K562 (cell line): ENCODE data around the gene PRF1. TPM values are rescaled to one million over a fixed set of nuclear protein-coding genes. Genes with fewer than 3 reads are reported as not detected.

ENCODE experiments used
- ARID3B ChIP-seq: fragments of 250-450 bp; sonication (Bioruptor Pico); IDR thresholded peaks from 2 replicates; pipeline ENCODE4 v1.4.0; 2020; ENCODE audit warnings: borderline replicate concordance
- CBFA2T3 ChIP-seq: fragments of 450-650 bp; IDR thresholded peaks from 2 replicates; pipeline ENCODE4 v1.6.1; 2017
- NFXL1 ChIP-seq: fragments of 450-650 bp; formaldehyde crosslinking; IDR thresholded peaks from 2 replicates; pipeline ENCODE4 v1.4.0; 2021; ENCODE audit warnings: mild to moderate bottlenecking
- NR1H2 ChIP-seq: sonication (generic); formaldehyde crosslinking; IDR thresholded peaks from 2 replicates; pipeline ENCODE4 v1.4.0; 2020; ENCODE audit warnings: mild to moderate bottlenecking, missing genetic modification reagents
- NR4A1 ChIP-seq, 2 experiments: fragments of 250-450 bp in 1 of 2; fragments of 450-650 bp in 1 of 2; sonication (Bioruptor Pico) in 1 of 2; IDR thresholded peaks; 2 replicates each; pipeline versions ENCODE4 v1.4.0 to v1.6.1; 2016 to 2020; ENCODE audit warnings: mild to moderate bottlenecking in 2 of 2, missing compliant biosample characterization in 1 of 2, missing genetic modification characterization in 1 of 2, moderate library complexity in 1 of 2
- RBBP5 ChIP-seq: fragments of 200-600 bp; sonication (generic); IDR thresholded peaks from 2 replicates; pipeline ENCODE4 v1.6.1; 2012; ENCODE audit warnings: borderline replicate concordance, mild to moderate bottlenecking, low read length, control low read depth, inconsistent platforms; ENCODE audit not compliant: insufficient read depth, poor library complexity, severe bottlenecking
- RBM22 ChIP-seq: fragments of 200-400 bp; formaldehyde crosslinking; IDR thresholded peaks from 2 replicates; pipeline ENCODE4 v1.6.1; 2018; ENCODE audit warnings: low read length, low read depth; ENCODE audit not compliant: poor library complexity, severe bottlenecking
- SRSF9 ChIP-seq: fragments of 200-400 bp; formaldehyde crosslinking; IDR thresholded peaks from 2 replicates; pipeline ENCODE4 v1.6.1; 2017; ENCODE audit warnings: low read depth, low read length, borderline replicate concordance
- STAG1 ChIP-seq: sonication (generic); formaldehyde crosslinking; IDR thresholded peaks from 2 replicates; pipeline ENCODE4 v1.5.0; 2020; ENCODE audit warnings: missing genetic modification reagents, borderline replicate concordance
- TFAP4 ChIP-seq: sonication (generic); formaldehyde crosslinking; IDR thresholded peaks from 2 replicates; pipeline ENCODE4 v1.8.0; 2022; ENCODE audit warnings: missing genetic modification reagents, mild to moderate bottlenecking, moderate library complexity, borderline replicate concordance
- TSHZ1 ChIP-seq: fragments of 250-450 bp; sonication (Bioruptor Pico); IDR thresholded peaks from 2 replicates; pipeline ENCODE4 v1.4.0; 2020; ENCODE audit warnings: mild to moderate bottlenecking, moderate library complexity
- XRCC5 ChIP-seq: fragments of 200-400 bp; formaldehyde crosslinking; IDR thresholded peaks from 2 replicates; pipeline ENCODE4 v1.6.1; 2017; ENCODE audit warnings: low read depth, mild to moderate bottlenecking, low read length
- ZFP1 ChIP-seq: fragments of 450-650 bp; formaldehyde crosslinking; IDR thresholded peaks from 2 replicates; pipeline ENCODE4 v1.4.0; 2020; ENCODE audit warnings: mild to moderate bottlenecking, mixed read lengths
- ZKSCAN3 ChIP-seq: fragments of 250-450 bp; sonication (Bioruptor Pico); IDR thresholded peaks from 2 replicates; pipeline ENCODE4 v1.4.0; 2020
- ZNF354B ChIP-seq: fragments of 250-450 bp; sonication (Bioruptor Pico); IDR thresholded peaks from 2 replicates; pipeline ENCODE4 v1.4.0; 2020
- ZNF584 ChIP-seq: fragments of 200-800 bp; sonication (Bioruptor generic); IDR thresholded peaks from 2 replicates; pipeline ENCODE4 v1.6.1; 2016; ENCODE audit warnings: low read depth, mild to moderate bottlenecking, missing genetic modification characterization, missing compliant biosample characterization
- polyA plus RNA-seq, 8 experiments: library from polyadenylated mRNA; depleted of rRNA in 4 of 8; stranded (reverse) in 5 of 8; unstranded in 3 of 8; fragments of >200 nt; fragmentation: Nextera tagmentation in 2 of 8; fragmentation: Illumina TruSeq in 1 of 8; extraction: Ambion mirVana in 2 of 8; extraction: Trizol in 1 of 8; gene quantifications; 2 replicates each; pipeline versions ENCODE4 v1.2.1 to v1.2.3, GENCODE V29; 2011 to 2014; ENCODE audit warnings: inconsistent platforms in 1 of 8, missing spikeins in 1 of 8
- total RNA-seq, 7 experiments: library from RNA; depleted of rRNA in 6 of 7; stranded (reverse); fragments of >200 nt in 6 of 7; fragmentation: Illumina TruSeq in 2 of 7; extraction: Trizol in 2 of 7; gene quantifications; 2 replicates each; pipeline versions ENCODE4 v1.2.1 to v1.2.3, GENCODE V29; 2011 to 2021; ENCODE audit warnings: low replicate concordance in 1 of 7
- TF ChIP-seq, protein P1 (sequence below): fragments of 450-650 bp; IDR thresholded peaks from 2 replicates; pipeline ENCODE4 v1.6.1; 2017; ENCODE audit warnings: antibody characterized with exemption, mild to moderate bottlenecking

Gene PRF1
- total and polyA plus RNA-seq, 9 of the 15 experiments (the other 6 are each of a cell fraction or from before 2014, with no cell fraction given) = 3.8 to 8.6 (median 6.3) TPM

- TF ChIP-seq NR4A1 (CRISPR knock-in tag; IDR thresholded peaks at IDR 0.05) (no peak), NR4A1 (tag; IDR thresholded peaks at IDR 0.05) (0 out of 2 replicates have a peak, but pooled peaks have one; percentile 47), TFAP4 (CRISPR knock-in tag) (no peak), NR1H2 (CRISPR knock-in tag) (no peak), RBBP5 (no peak), ZKSCAN3 (no peak), STAG1 (CRISPR knock-in tag) (no peak), ZNF584 (CRISPR knock-in tag) (no peak), TSHZ1 (no peak), NFXL1 (CRISPR knock-in tag) (no peak), ZFP1 (CRISPR knock-in tag) (no peak), ZNF354B (CRISPR knock-in tag) (no peak), CBFA2T3 (0 out of 2 replicates have a peak, but pooled peaks have one; percentile 26), XRCC5 (no peak), RBM22 (no peak), ARID3B (CRISPR knock-in tag) (no peak), SRSF9 (no peak)
- TF ChIP-seq, protein P1, sequence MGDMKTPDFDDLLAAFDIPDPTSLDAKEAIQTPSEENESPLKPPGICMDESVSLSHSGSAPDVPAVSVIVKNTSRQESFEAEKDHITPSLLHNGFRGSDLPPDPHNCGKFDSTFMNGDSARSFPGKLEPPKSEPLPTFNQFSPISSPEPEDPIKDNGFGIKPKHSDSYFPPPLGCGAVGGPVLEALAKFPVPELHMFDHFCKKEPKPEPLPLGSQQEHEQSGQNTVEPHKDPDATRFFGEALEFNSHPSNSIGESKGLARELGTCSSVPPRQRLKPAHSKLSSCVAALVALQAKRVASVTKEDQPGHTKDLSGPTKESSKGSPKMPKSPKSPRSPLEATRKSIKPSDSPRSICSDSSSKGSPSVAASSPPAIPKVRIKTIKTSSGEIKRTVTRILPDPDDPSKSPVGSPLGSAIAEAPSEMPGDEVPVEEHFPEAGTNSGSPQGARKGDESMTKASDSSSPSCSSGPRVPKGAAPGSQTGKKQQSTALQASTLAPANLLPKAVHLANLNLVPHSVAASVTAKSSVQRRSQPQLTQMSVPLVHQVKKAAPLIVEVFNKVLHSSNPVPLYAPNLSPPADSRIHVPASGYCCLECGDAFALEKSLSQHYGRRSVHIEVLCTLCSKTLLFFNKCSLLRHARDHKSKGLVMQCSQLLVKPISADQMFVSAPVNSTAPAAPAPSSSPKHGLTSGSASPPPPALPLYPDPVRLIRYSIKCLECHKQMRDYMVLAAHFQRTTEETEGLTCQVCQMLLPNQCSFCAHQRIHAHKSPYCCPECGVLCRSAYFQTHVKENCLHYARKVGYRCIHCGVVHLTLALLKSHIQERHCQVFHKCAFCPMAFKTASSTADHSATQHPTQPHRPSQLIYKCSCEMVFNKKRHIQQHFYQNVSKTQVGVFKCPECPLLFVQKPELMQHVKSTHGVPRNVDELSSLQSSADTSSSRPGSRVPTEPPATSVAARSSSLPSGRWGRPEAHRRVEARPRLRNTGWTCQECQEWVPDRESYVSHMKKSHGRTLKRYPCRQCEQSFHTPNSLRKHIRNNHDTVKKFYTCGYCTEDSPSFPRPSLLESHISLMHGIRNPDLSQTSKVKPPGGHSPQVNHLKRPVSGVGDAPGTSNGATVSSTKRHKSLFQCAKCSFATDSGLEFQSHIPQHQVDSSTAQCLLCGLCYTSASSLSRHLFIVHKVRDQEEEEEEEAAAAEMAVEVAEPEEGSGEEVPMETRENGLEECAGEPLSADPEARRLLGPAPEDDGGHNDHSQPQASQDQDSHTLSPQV = peak; percentile 81; the same call in 1 of the 2 replicates
Observed at GRCh38 chr10:70619271-70620019, 16.9 kb upstream of the PRF1 start (continued).
